Measurements from ENCODE around the gene MTFP1.

DNA sequence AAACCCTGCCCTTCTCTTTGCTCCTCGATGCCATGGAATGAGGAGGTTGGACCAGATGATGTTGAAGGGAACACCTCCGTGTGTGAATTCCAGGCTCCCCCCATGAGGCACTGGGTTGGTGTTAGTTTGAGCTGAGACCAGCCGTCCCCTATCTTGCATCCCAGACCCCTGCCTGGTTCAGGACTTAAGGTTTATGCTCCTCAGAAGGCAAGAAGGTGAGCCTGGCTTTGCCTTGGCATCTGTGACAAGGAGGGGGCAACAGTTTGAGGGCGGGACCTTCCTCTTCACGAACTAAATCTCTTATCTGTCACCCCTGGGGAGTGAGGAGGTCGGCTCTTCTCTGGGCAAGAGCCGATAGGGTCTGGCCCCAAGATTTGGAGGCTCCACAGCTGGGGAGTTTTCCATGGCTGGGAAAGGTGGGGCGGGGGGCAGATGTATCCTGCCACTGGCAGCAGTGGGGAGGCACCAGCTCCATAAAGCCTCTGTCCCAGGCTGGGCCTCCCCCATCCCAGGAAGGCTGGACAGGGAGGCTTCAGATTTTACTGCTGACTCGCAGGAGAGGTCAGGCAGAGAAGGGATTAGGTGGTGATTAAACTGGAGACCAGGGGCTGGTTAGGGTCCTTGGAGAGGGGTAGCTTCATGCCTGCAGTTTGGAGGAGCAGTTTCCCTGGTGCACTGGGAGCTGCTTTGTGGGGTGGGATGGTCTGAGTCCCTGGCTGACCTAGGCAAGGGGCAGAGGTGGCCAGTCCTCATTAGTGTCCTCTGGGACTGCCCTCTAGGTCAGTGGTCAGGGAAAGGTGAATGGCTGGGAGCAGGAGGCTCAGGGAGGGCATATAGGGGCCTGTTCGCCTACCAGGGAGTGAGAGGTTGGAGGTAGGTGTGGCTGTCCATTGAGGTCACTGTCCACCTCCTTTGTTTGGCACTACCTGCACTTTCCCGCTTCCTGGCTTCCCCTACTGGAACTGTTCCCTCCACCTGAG lies 27.6 kb upstream of the MTFP1 start:
- TF ChIP-seq, protein P1, sequence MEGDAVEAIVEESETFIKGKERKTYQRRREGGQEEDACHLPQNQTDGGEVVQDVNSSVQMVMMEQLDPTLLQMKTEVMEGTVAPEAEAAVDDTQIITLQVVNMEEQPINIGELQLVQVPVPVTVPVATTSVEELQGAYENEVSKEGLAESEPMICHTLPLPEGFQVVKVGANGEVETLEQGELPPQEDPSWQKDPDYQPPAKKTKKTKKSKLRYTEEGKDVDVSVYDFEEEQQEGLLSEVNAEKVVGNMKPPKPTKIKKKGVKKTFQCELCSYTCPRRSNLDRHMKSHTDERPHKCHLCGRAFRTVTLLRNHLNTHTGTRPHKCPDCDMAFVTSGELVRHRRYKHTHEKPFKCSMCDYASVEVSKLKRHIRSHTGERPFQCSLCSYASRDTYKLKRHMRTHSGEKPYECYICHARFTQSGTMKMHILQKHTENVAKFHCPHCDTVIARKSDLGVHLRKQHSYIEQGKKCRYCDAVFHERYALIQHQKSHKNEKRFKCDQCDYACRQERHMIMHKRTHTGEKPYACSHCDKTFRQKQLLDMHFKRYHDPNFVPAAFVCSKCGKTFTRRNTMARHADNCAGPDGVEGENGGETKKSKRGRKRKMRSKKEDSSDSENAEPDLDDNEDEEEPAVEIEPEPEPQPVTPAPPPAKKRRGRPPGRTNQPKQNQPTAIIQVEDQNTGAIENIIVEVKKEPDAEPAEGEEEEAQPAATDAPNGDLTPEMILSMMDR (IDR thresholded peaks at IDR 0.05): no peak
- TF ChIP-seq EZH2 (IDR thresholded peaks at IDR 0.05) (no peak), EZH2phosphoT487 (IDR thresholded peaks at IDR 0.05) (no peak)
